ENCODE data around the gene PADI6. TPM values are rescaled to one million over a fixed set of nuclear protein-coding genes. Genes with fewer than 3 reads are reported as not detected.
"Not testable (repeated sequence)": the region's sequence is repeated elsewhere in the genome, so short reads cannot be mapped to it uniquely, and the experiment has no call there.

Gene PADI6
- total and polyA plus RNA-seq, 4 donors, result not detected

GRCh38 chr1:17339521-17339920 lies 32.5 kb upstream of the PADI6 start:
- Histone ChIP-seq H3K27me3 (ENCODE audit: control insufficient read depth in 3 of 3, insufficient read depth in 3 of 3, low read length in 2 of 3) (peaks cover 0 to 8% (median 0%) of the 10 kb centered on the region in 3 donors), H3K27ac (ENCODE audit: low read depth in 1 of 2, low read length in 1 of 2) (no peak overlapping the region), H3K9ac (ENCODE audit: insufficient read depth in 1 of 2, low read length in 2 of 2) (no peak overlapping the region), H3K4me1 (ENCODE audit: control insufficient read depth in 5 of 5, insufficient read depth in 5 of 5, low read length in 5 of 5) (no peaks in the 10 kb centered on the region), H3K4me3 (no peak overlapping the region), H3K9me3 (ENCODE audit: control insufficient read depth in 4 of 4, insufficient read depth in 3 of 4, low read length in 3 of 4) (no peaks in the 10 kb centered on the region), H3K36me3 (ENCODE audit: control insufficient read depth in 4 of 4, insufficient read depth in 4 of 4, low read length in 4 of 4) (no peaks in the 10 kb centered on the region)
- TF ChIP-seq, protein P1, sequence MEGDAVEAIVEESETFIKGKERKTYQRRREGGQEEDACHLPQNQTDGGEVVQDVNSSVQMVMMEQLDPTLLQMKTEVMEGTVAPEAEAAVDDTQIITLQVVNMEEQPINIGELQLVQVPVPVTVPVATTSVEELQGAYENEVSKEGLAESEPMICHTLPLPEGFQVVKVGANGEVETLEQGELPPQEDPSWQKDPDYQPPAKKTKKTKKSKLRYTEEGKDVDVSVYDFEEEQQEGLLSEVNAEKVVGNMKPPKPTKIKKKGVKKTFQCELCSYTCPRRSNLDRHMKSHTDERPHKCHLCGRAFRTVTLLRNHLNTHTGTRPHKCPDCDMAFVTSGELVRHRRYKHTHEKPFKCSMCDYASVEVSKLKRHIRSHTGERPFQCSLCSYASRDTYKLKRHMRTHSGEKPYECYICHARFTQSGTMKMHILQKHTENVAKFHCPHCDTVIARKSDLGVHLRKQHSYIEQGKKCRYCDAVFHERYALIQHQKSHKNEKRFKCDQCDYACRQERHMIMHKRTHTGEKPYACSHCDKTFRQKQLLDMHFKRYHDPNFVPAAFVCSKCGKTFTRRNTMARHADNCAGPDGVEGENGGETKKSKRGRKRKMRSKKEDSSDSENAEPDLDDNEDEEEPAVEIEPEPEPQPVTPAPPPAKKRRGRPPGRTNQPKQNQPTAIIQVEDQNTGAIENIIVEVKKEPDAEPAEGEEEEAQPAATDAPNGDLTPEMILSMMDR (IDR thresholded peaks at IDR 0.05; ENCODE audit: control extremely low read depth, extremely low read depth), result no peak
- 80 to 90% methylated on average over 7 of the region's 7 CpGs for WGBS, 2 donors
- ATAC-seq (ENCODE audit: insufficient read depth, low FRiP score), result no peak
- no peak for DNase-seq

DNA sequence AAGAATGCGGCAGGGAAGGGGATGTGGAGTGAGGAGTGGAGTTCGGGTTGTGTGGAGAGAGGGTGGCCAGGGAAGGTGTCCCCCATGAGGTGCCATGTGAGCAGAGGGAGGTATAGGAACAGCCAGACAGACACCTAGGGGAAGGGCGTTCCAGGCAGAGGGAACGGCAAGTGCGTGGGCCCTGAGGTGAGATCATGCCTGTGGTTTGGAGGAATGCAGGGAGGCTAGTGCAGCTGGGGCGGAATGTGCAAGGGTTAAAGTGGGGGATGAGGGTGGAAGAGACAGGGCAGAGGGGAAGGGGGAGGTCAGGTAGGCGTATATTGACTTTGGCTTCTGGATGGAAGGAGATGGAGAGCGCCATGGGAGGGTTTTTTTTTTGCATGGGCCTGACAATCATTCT lies 31.6 kb upstream of the PADI6 start:
- DNase-seq (no peak), ATAC-seq (ENCODE audit: insufficient read depth, low FRiP score) (no peak)
- H3K4me1 ChIP-seq (ENCODE audit: control insufficient read depth in 5 of 5, insufficient read depth in 5 of 5, low read length in 5 of 5), result no peaks in the 10 kb centered on the region
- no peak overlapping the region for H3K27ac ChIP-seq (ENCODE audit: low read depth in 1 of 2, low read length in 1 of 2)
- no peaks in the 10 kb centered on the region for H3K36me3 ChIP-seq (ENCODE audit: control insufficient read depth in 4 of 4, insufficient read depth in 4 of 4, low read length in 4 of 4)
- H3K27me3 ChIP-seq (ENCODE audit: control insufficient read depth in 3 of 3, insufficient read depth in 3 of 3, low read length in 2 of 3), result peaks cover 0 to 8% (median 0%) of the 10 kb centered on the region in 3 donors
- H3K9ac ChIP-seq (ENCODE audit: insufficient read depth in 1 of 2, low read length in 2 of 2), result no peak overlapping the region
- H3K4me3 ChIP-seq, result no peak overlapping the region
- H3K9me3 ChIP-seq (ENCODE audit: control insufficient read depth in 4 of 4, insufficient read depth in 3 of 4, low read length in 3 of 4), result peaks cover 0 to 4% (median 0%) of the 10 kb centered on the region in 4 donors
- WGBS, 2 donors, result 75 to 83% methylated on average over 8 of the region's 8 CpGs
- TF ChIP-seq, protein P1 (IDR thresholded peaks at IDR 0.05; ENCODE audit: control extremely low read depth, extremely low read depth), result no peak

- H3K36me3 ChIP-seq (ENCODE audit: control insufficient read depth in 4 of 4, insufficient read depth in 4 of 4, low read length in 4 of 4), result no peaks in the 10 kb centered on the region
- TF ChIP-seq, protein P1 (IDR thresholded peaks at IDR 0.05; ENCODE audit: control extremely low read depth, extremely low read depth), result no peak
- WGBS, 2 donors, result 66 to 70% methylated on average over 16 to 17 of the region's 17 CpGs
Observed at GRCh38 chr1:17342014-17342441, 30.0 kb upstream of the PADI6 start.

GRCh38 chr1:17345506-17345905 lies 26.5 kb upstream of the PADI6 start:
- H3K4me3 ChIP-seq; H3K27me3 ChIP-seq (ENCODE audit: control insufficient read depth in 3 of 3, insufficient read depth in 3 of 3, low read length in 2 of 3); H3K4me1 ChIP-seq (ENCODE audit: control insufficient read depth in 5 of 5, insufficient read depth in 5 of 5, low read length in 5 of 5); ATAC-seq (ENCODE audit: insufficient read depth, low FRiP score); H3K36me3 ChIP-seq (ENCODE audit: control insufficient read depth in 4 of 4, insufficient read depth in 4 of 4, low read length in 4 of 4); H3K9ac ChIP-seq (ENCODE audit: insufficient read depth in 1 of 2, low read length in 2 of 2); H3K9me3 ChIP-seq (ENCODE audit: control insufficient read depth in 4 of 4, insufficient read depth in 3 of 4, low read length in 3 of 4); DNase-seq; H3K27ac ChIP-seq (ENCODE audit: low read depth in 1 of 2, low read length in 1 of 2): not testable (repeated sequence)
- WGBS, 2 donors, result 89 to 91% methylated on average over 5 of the region's 5 CpGs

More at GRCh38 chr1:17342014-17342441, 30.0 kb upstream of the PADI6 start:
- ATAC-seq (ENCODE audit: insufficient read depth, low FRiP score) (no peak), DNase-seq (no peak)
- Histone ChIP-seq H3K27ac (ENCODE audit: low read depth in 1 of 2, low read length in 1 of 2) (no peak overlapping the region), H3K4me3 (no peak overlapping the region), H3K9me3 (ENCODE audit: control insufficient read depth in 4 of 4, insufficient read depth in 3 of 4, low read length in 3 of 4) (peaks cover 0 to 4% (median 0%) of the 10 kb centered on the region in 4 donors), H3K9ac (ENCODE audit: insufficient read depth in 1 of 2, low read length in 2 of 2) (no peak overlapping the region), H3K4me1 (ENCODE audit: control insufficient read depth in 5 of 5, insufficient read depth in 5 of 5, low read length in 5 of 5) (no peaks in the 10 kb centered on the region), H3K27me3 (ENCODE audit: control insufficient read depth in 3 of 3, insufficient read depth in 3 of 3, low read length in 2 of 3) (peaks cover 0 to 6% (median 0%) of the 10 kb centered on the region in 3 donors)

Measured in lung (tissue), 12 donors.